Progenitor cell of endocrine pancreas (in vitro differentiated cells): ENCODE data around the gene NOP9. TPM values are rescaled to one million over a fixed set of nuclear protein-coding genes. Genes with fewer than 3 reads are reported as not detected.

Experiments
- DNase-seq: peaks from one replicate; pipeline ENCODE4 v3.0.0; 2021; ENCODE audit warnings: low spot score; ENCODE audit not compliant: unreplicated experiment
- H3K27ac Mint-ChIP-seq: 2 replicates; pipeline ENCODE4 v1.8.0; 2021; ENCODE audit warnings: mild to moderate bottlenecking, moderate library complexity, mixed read lengths
- H3K27me3 Mint-ChIP-seq: 2 replicates; pipeline ENCODE4 v1.8.0; 2021; ENCODE audit warnings: mixed read lengths
- H3K36me3 Mint-ChIP-seq: 2 replicates; pipeline ENCODE4 v1.8.0; 2022; ENCODE audit warnings: mixed read lengths; ENCODE audit not compliant: insufficient read depth
- H3K4me1 Mint-ChIP-seq: 2 replicates; pipeline ENCODE4 v1.8.0; 2021; ENCODE audit warnings: low read depth, mixed read lengths
- H3K4me3 Mint-ChIP-seq: 2 replicates; pipeline ENCODE4 v1.8.0; 2021; ENCODE audit warnings: low read depth, mild to moderate bottlenecking, moderate library complexity, mixed read lengths
- H3K9me3 Mint-ChIP-seq: 2 replicates; pipeline ENCODE4 v1.8.0; 2021; ENCODE audit warnings: low read depth, mixed read lengths
- total RNA-seq: library from RNA; stranded (reverse); gene quantifications from 2 replicates; pipeline ENCODE4 v1.2.1, GENCODE V29; 2021
- TF ChIP-seq, protein P1 (sequence below): fragments of 200-600 bp; sonication (generic); IDR thresholded peaks from one replicate; pipeline ENCODE4 v1.5.0; 2021; ENCODE audit warnings: antibody characterized with exemption, mild to moderate bottlenecking; ENCODE audit not compliant: unreplicated experiment

Gene NOP9
- total RNA-seq, 1 donor from 2014 or later: 32.6 TPM

DNA sequence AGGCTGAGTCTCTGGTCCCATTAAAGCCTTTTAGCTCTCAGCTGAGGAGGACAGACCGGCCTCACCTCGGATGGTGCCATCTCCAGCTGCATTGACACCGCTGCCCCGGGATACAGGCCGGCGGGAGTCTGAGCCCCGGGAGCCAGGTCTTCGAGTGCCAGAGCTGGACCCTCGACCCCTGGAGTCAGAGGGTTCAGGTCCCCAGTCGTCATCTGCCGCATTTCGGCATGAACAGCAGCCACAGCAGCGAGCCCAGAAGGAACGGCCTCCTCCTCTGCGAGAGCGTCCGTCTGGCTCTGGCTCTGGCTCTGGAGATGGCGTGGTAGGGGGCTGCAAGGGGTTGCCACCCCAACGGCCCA lies 37.7 kb upstream of the NOP9 start:
- H3K9me3 Mint-ChIP-seq: no peaks in the 10 kb centered on the region
- H3K4me1 Mint-ChIP-seq: no peaks in the 10 kb centered on the region
- no peaks in the 10 kb centered on the region for H3K27me3 Mint-ChIP-seq
- no peak overlapping the region for H3K27ac Mint-ChIP-seq
- TF ChIP-seq, protein P1, sequence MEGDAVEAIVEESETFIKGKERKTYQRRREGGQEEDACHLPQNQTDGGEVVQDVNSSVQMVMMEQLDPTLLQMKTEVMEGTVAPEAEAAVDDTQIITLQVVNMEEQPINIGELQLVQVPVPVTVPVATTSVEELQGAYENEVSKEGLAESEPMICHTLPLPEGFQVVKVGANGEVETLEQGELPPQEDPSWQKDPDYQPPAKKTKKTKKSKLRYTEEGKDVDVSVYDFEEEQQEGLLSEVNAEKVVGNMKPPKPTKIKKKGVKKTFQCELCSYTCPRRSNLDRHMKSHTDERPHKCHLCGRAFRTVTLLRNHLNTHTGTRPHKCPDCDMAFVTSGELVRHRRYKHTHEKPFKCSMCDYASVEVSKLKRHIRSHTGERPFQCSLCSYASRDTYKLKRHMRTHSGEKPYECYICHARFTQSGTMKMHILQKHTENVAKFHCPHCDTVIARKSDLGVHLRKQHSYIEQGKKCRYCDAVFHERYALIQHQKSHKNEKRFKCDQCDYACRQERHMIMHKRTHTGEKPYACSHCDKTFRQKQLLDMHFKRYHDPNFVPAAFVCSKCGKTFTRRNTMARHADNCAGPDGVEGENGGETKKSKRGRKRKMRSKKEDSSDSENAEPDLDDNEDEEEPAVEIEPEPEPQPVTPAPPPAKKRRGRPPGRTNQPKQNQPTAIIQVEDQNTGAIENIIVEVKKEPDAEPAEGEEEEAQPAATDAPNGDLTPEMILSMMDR: no peak
- peaks cover under 1% of the 10 kb centered on the region for H3K36me3 Mint-ChIP-seq
- no peak overlapping the region for H3K4me3 Mint-ChIP-seq
- no peak for DNase-seq

DNA sequence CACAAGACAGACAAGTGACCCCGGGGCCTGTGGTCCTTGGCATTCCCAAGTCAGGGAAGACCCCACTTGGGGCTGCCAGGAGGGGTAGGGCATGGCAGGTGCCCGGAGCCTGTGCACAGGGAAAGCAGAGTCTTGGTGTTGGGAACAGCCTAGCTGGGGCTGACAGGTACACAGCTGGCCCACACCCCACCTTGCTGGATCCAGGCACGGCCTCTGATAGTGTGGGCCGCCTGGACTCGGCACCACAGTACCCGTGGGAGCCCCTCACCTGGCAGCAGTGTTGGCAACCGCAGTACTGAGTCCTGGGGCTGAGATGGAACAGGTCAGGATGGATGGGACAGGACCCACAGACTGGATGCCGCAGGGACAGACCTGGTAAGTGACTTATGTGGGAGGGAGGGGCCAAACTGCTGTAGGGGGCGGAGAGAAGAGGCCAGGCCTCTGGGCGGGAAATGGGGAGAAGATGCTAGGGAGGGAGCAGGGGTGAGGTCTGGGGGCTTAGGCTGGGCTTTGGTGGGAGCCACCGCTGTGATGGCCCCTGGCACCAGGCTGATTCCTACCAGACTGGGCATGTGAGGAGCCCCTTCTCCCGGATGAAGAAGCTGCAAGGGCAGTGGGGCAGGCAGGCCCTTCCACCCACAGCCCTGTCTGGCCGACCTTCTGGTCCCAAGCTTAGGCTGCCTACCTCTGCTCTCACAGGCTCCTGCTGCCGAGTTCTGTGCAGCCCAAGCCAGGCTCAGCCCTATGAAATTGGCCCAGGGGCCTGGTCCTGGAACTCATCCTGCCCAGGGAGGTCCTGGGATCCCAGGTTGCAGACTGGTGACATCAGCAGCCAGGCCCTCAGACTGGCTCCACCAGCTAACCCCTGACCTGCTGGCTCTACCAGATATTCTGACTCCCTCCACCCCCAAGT lies 36.6 kb upstream of the NOP9 start, which contains the start of gene TGM1:
TSS of gene TGM1 (minus strand) at position 357 of the 913 bp plus-strand sequence. CDS start 825 bp downstream, outside the sequence.
- no peak within 1 kb of the TSS for H3K4me3 Mint-ChIP-seq
- no peak for DNase-seq
- peaks cover 5% of the 10 kb centered on the region for H3K36me3 Mint-ChIP-seq
- no peaks in the 10 kb centered on the region for H3K27me3 Mint-ChIP-seq
- H3K27ac Mint-ChIP-seq: no peak within 1 kb of the TSS
- TF ChIP-seq, protein P1: no peak
- H3K4me1 Mint-ChIP-seq: no peaks in the 10 kb centered on the region
- H3K9me3 Mint-ChIP-seq: no peaks in the 10 kb centered on the region

GRCh38 chr14:24263848-24264247 lies 35.8 kb upstream of the NOP9 start:
- Mint-ChIP-seq H3K4me1 (no peaks in the 10 kb centered on the region), H3K9me3 (no peaks in the 10 kb centered on the region), H3K27me3 (no peaks in the 10 kb centered on the region), H3K36me3 (peaks cover 5% of the 10 kb centered on the region), H3K4me3 (no peak overlapping the region), H3K27ac (no peak overlapping the region)
- TF ChIP-seq, protein P1: no peak
- DNase-seq: no peak

- Mint-ChIP-seq H3K27me3 (no peaks in the 10 kb centered on the region), H3K9me3 (no peaks in the 10 kb centered on the region), H3K4me1 (no peaks in the 10 kb centered on the region), H3K36me3 (peaks cover 5% of the 10 kb centered on the region), H3K27ac (no peak overlapping the region), H3K4me3 (no peak overlapping the region)
- no peak for DNase-seq
- TF ChIP-seq, protein P1: no peak
These were observed 35.4 kb upstream of the NOP9 start for GRCh38 chr14:24264298-24264697.

DNA sequence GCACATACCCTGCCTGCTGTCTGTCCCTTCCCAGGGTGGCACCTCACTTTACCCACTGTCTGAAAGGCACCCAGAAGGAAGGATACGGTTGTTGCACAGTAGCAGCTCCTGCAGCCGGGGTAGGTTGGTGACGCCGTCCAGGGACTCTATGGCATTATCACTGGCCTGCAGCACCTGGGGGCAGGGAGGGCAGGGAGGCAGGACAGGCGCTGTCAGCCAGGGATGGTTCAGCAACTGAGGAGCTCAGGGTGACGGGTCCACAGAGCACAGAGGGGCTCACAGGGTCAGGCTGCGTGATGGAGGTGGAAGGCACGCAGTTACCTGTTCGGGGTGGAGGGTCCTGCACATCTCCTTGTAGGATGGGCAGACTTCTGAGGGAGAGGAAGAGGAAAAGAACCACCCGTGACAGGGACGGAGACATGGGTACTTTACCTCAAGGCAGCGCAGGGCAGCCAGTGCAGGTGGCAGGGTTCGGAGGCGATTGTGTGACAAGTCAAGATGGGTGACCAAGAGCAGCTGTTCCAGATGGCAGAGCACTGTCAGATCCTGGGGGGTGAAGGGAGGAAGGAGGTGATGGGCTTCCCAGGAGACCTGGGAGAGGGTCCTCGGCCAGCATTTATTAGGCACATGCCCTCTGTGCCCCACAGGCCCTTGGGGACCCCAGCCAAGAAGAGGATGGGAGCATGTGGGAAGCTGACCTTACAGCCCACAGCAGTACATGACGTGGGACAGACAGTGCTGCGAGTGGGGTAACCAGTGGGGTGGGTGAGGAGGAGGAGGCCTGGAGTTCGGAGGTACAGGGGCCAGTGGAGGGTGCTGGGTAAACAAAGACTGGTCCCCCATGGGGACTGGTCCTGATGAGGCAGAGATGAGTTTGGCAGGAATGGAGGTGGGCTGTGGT lies 33.1 kb upstream of the NOP9 start:
- TF ChIP-seq, protein P1: no peak
- H3K4me3 Mint-ChIP-seq: no peak overlapping the region
- DNase-seq: no peak
- H3K9me3 Mint-ChIP-seq: no peaks in the 10 kb centered on the region
- no peak overlapping the region for H3K27ac Mint-ChIP-seq
- H3K27me3 Mint-ChIP-seq: no peaks in the 10 kb centered on the region
- H3K36me3 Mint-ChIP-seq: peaks cover 5% of the 10 kb centered on the region
- peaks cover 3% of the 10 kb centered on the region for H3K4me1 Mint-ChIP-seq
